Esophagus squamous epithelium (tissue), 5 donors: ENCODE data around the gene PTPRZ1. TPM values are rescaled to one million over a fixed set of nuclear protein-coding genes. Genes with fewer than 3 reads are reported as not detected.

ENCODE experiments used
- DNase-seq: peaks from one replicate; lab custom pipeline; 2025; lab: John Stamatoyannopoulos, UW
- H3K27ac ChIP-seq, 4 donors: fragments of 200-600 bp; sonication (generic); one replicate each; pipeline ENCODE4 v1.5.1; 2016 to 2019; ENCODE audit warnings: mild to moderate bottlenecking in 1 of 4
- H3K27me3 ChIP-seq, 4 donors: fragments of 200-600 bp; sonication (generic); 1 replicate in 3 of 4; 2 replicates in 1 of 4; pipeline versions ENCODE4 v1.5.1 to v1.6.0; 2017 to 2021; ENCODE audit warnings: antibody characterized with exemption in 1 of 4
- H3K36me3 ChIP-seq, 3 donors: fragments of 200-600 bp; sonication (generic); one replicate each; pipeline ENCODE4 v1.5.1; 2016 to 2019
- H3K4me1 ChIP-seq, 3 donors: fragments of 200-600 bp; sonication (generic); one replicate each; pipeline ENCODE4 v1.5.1; 2017 to 2019
- H3K4me3 ChIP-seq, 4 donors: fragments of 200-600 bp; sonication (generic); 1 replicate in 3 of 4; 2 replicates in 1 of 4; pipeline ENCODE4 v1.5.1; 2016 to 2019; ENCODE audit warnings: mild to moderate bottlenecking in 2 of 4, moderate library complexity in 1 of 4
- H3K9me3 ChIP-seq, 3 donors: fragments of 200-600 bp; sonication (generic); one replicate each; pipeline ENCODE4 v1.5.1; 2016 to 2019
- CTCF ChIP-seq, 6 experiments: fragments of 450-650 bp in 4 of 6; fragments of 200-600 bp in 2 of 6; sonication (generic) in 2 of 6; IDR thresholded peaks; one replicate each; pipeline ENCODE4 v1.5.1; 2016 to 2019; ENCODE audit warnings: antibody characterized with exemption in 6 of 6, mild to moderate bottlenecking in 4 of 6, moderate library complexity in 4 of 6
- POLR2A ChIP-seq, 4 donors: fragments of 450-650 bp; IDR thresholded peaks; one replicate each; pipeline ENCODE4 v1.6.1; 2017; ENCODE audit warnings: antibody characterized with exemption in 4 of 4, mild to moderate bottlenecking in 4 of 4, moderate library complexity in 3 of 4
- WGBS, 2 donors: methylation state at CpG; one replicate each; pipeline ENCODE4 v1.1.5; 2018; 5-methylcytosine and 5-hydroxymethylcytosine counted together
- intact Hi-C: fragments of 100-400 bp; cut with DNase I; formaldehyde crosslinking; loops from one replicate; pipeline ENCODE4 v1.15.0; 2022
- total RNA-seq, 4 donors: library from RNA; depleted of rRNA; stranded (reverse); fragments of >200 nt; gene quantifications; one replicate each; pipeline ENCODE4 v1.1.0, GENCODE V29; 2016
- donor health status: DM: yes; HTN: yes; CAD: no.

PTPRZ1 gene
- total RNA-seq, 4 donors from 2014 or later: 11.0 to 58.4 (median 44.9) TPM

- no peak overlapping the region for H3K4me3 ChIP-seq
- no peaks in the 10 kb centered on the region for H3K9me3 ChIP-seq
- peaks cover 0 to 14% (median 0%) of the 10 kb centered on the region in 4 donors for H3K27me3 ChIP-seq
- no peak for DNase-seq
- 35 to 39% methylated on average over 5 of the region's 5 CpGs for WGBS, 2 donors
- intact Hi-C loops: no loop called here
- no peak overlapping the region for H3K27ac ChIP-seq
- no peaks in the 10 kb centered on the region for H3K36me3 ChIP-seq
- no peak for TF ChIP-seq CTCF (IDR thresholded peaks at IDR 0.05)
- no peak for TF ChIP-seq POLR2A (IDR thresholded peaks at IDR 0.05)
- peaks cover 0 to 46% (median 0%) of the 10 kb centered on the region in 3 donors for H3K4me1 ChIP-seq
These were observed 3.9 kb downstream of the PTPRZ1 start for GRCh38 chr7:121876656-121877500.

- DNase-seq: no peak
- Histone ChIP-seq H3K27ac (no peak overlapping the region), H3K9me3 (no peaks in the 10 kb centered on the region), H3K36me3 (no peaks in the 10 kb centered on the region), H3K4me3 (no peak overlapping the region), H3K27me3 (no peaks in the 10 kb centered on the region), H3K4me1 (peaks cover 0 to 30% (median 0%) of the 10 kb centered on the region in 3 donors)
- intact Hi-C loops: no loop called here
- 69 to 80% methylated on average over 5 of the region's 5 CpGs for WGBS, 2 donors
- TF ChIP-seq POLR2A (IDR thresholded peaks at IDR 0.05): no peak
- no peak for TF ChIP-seq CTCF (IDR thresholded peaks at IDR 0.05)
These were observed 6.0 kb downstream of the PTPRZ1 start for GRCh38 chr7:121878918-121879464.

GRCh38 chr7:121879544-121879943, 6.6 kb downstream of the PTPRZ1 start:
- H3K27me3 ChIP-seq: no peaks in the 10 kb centered on the region
- no peak for TF ChIP-seq CTCF (IDR thresholded peaks at IDR 0.05)
- TF ChIP-seq POLR2A (IDR thresholded peaks at IDR 0.05): no peak
- no peak overlapping the region for H3K4me3 ChIP-seq
- intact Hi-C loops: no loop called here
- no peaks in the 10 kb centered on the region for H3K36me3 ChIP-seq
- WGBS, 2 donors: 48 to 61% methylated on average over 1 of the region's 1 CpG
- peaks cover 0 to 25% (median 0%) of the 10 kb centered on the region in 3 donors for H3K4me1 ChIP-seq
- no peaks in the 10 kb centered on the region for H3K9me3 ChIP-seq
- no peak for DNase-seq
- no peak overlapping the region for H3K27ac ChIP-seq

- Histone ChIP-seq H3K36me3 (no peaks in the 10 kb centered on the region), H3K27me3 (no peaks in the 10 kb centered on the region), H3K9me3 (no peaks in the 10 kb centered on the region), H3K4me1 (no peaks in the 10 kb centered on the region), H3K27ac (no peak overlapping the region), H3K4me3 (no peak overlapping the region)
- WGBS, 2 donors: 70 to 72% methylated on average over 2 of the region's 2 CpGs
- no peak for DNase-seq
- intact Hi-C loops: no loop called here
- TF ChIP-seq CTCF (IDR thresholded peaks at IDR 0.05) (no peak), POLR2A (IDR thresholded peaks at IDR 0.05) (no peak)
These were observed 9.8 kb downstream of the PTPRZ1 start for GRCh38 chr7:121882731-121883130.
